ENCODE results near the gene ARHGAP32.

Gene ARHGAP32

GRCh38 chr11:129192150-129192549 lies at the start of gene ARHGAP32:
TSS of gene ARHGAP32 (minus strand) at chr11:129192325. CDS start at chr11:129192198, 127 bp downstream.
- in situ Hi-C loops (cut with MboI; ENCODE audit: low sequenced_read_pairs): no loop called here

GRCh38 chr11:129239207-129239606 lies 47.1 kb upstream of the ARHGAP32 start:
- in situ Hi-C loops (cut with MboI; ENCODE audit: low sequenced_read_pairs): no loop called here

DNA sequence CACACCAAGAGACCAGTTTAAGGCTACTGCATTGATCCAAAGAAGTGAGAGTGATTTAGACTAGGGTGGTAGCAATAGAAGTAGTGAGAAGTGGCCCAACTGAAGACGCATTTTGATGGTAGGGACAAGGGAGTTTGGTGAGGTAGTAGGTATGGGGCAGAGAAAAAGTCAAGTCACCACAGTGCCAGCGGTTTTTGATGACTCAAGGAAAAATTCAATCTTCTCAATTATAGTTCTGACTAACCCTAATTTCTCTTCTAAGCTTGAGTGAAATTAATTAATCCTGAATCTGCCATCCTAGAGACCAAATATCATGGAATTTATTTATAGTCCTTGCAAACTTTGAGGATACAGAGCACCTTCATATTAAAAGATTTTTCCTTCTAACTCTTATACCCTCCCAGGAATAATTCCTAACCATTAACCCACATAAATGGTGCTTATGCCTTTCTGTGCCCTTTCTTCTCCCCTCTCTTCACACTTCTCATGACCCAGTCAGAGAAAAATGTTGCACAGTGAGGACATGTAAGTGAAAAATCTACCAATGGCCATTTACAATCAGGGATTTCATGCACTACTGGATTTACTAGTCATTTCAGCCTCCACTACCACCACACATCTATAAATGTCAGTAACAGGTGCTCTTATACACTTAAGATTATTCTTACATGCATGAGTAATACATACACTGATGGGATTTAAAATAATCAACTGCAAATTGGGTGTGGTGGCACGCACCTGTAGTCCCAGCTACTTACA lies 45.9 kb upstream of the ARHGAP32 start:
- in situ Hi-C loops (cut with MboI; ENCODE audit: low sequenced_read_pairs): no loop called here

DNA sequence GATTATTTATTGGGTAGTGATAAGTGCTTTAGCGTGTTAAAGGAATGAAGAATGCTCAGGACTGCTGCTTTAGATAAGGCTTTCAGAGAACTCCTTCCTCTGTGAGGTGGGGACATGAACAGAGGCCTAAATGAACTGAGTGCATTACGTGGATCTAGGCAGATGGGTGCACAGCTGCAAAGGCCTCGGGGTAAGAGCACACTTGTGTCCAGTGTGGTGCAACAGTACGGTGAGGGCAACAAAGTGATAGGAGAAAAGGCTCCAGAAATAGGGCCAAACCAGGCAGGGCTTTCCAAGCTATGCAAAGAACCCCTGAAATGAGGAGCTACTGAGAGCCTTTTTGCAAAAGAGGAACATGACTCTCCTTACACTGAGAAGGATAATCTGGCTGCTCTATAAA lies 45.3 kb upstream of the ARHGAP32 start:
- in situ Hi-C loops (cut with MboI; ENCODE audit: low sequenced_read_pairs): no loop called here

GRCh38 chr11:129236850-129237249 lies 44.7 kb upstream of the ARHGAP32 start:
- in situ Hi-C loops (cut with MboI; ENCODE audit: low sequenced_read_pairs): no loop called here

DNA sequence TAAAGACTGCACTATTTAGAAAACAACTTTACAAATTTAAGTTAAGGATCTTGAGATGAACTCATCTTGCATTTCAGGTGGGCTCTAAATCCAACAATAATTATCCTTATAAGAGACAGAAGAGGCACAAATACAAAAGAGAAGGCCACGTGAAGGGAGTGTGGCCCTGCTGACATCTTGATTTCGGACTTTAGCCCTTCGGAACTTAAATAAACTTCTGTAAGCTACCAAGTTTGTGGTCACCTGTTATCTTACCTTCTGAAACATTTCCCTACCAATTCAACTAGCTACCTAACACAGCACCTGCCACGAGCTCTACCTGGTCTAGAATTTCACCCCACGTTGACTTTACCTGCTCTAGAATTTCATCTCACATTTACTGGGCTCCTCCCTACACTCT lies 42.9 kb upstream of the ARHGAP32 start:
- in situ Hi-C loops (cut with MboI; ENCODE audit: low sequenced_read_pairs): no loop called here

DNA sequence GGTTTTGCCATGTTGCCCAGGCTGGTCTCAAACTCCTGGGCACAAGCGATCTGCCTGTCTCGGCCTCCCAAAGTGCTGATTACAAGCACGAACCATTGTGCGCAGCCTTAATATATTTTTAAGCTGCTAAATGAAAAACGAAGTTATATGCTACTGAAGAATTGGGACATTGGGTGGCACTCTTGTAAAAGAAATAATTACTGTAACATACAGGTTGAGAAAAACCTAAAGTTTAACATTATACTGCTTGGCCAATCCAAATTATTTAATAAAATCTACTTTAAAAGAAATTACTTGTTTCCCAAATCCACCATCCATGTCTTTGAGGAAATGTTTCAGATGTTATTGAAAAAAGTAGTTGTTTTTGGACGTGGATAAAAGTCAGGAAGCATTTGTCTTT lies 37.9 kb upstream of the ARHGAP32 start:
- in situ Hi-C loops (cut with MboI; ENCODE audit: low sequenced_read_pairs): no loop called here

GRCh38 chr11:129226207-129226798 lies 34.2 kb upstream of the ARHGAP32 start:
- in situ Hi-C loops (cut with MboI; ENCODE audit: low sequenced_read_pairs): no loop called here

DNA sequence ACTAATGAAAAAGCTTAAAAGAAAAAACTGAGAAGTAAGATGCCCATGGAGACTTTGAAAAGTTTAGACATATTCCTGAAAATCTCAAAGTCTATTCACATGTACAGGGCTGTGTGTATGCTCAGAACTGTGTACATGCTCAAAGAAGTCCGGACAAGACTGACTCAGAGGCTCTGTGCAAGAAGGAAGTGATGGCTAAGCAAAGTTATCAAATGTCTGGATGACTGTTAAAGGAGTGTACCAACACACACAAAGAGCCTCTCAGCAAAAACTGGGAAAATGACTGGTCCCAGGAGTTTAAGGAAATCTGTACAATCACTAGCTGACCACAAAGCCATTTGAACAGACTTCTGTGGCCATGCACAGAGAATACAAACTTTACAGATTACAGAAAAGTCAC lies 33.1 kb upstream of the ARHGAP32 start:
- in situ Hi-C loops (cut with MboI; ENCODE audit: low sequenced_read_pairs): no loop called here

- in situ Hi-C loops (cut with MboI; ENCODE audit: low sequenced_read_pairs): no loop called here
These were observed 32.4 kb upstream of the ARHGAP32 start for GRCh38 chr11:129224538-129224937.

- in situ Hi-C loops (cut with MboI; ENCODE audit: low sequenced_read_pairs): no loop called here
These were observed 31.6 kb upstream of the ARHGAP32 start for GRCh38 chr11:129223701-129224149.

- in situ Hi-C loops (cut with MboI; ENCODE audit: low sequenced_read_pairs): no loop called here
These were observed 31.1 kb upstream of the ARHGAP32 start for GRCh38 chr11:129223260-129223659.

GRCh38 chr11:129222158-129222557 lies 30.0 kb upstream of the ARHGAP32 start:
- in situ Hi-C loops (cut with MboI; ENCODE audit: low sequenced_read_pairs): no loop called here

- in situ Hi-C loops (cut with MboI; ENCODE audit: low sequenced_read_pairs): no loop called here
These were observed 23.6 kb upstream of the ARHGAP32 start for GRCh38 chr11:129215506-129216245.

- in situ Hi-C loops (cut with MboI; ENCODE audit: low sequenced_read_pairs): no loop called here
These were observed 22.7 kb upstream of the ARHGAP32 start for GRCh38 chr11:129214710-129215295.

DNA sequence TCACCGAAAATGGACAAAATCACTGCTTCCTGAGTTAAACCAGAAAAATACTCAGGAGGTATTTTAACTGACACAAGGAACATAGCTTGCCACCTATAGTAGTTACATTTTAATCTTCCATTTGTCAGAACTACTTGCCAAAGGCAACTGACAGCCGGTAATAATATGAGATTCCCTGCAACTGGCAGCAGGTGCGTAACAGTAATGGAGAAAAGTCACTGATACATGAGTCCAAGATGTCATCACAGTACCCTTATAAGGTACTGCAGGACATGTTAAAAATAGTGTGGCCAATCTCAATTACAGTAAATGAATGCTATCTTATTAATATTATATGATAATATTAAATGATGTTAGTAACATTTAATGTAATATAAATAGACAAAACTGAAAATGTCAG lies 21.1 kb upstream of the ARHGAP32 start:
- in situ Hi-C loops (cut with MboI; ENCODE audit: low sequenced_read_pairs): no loop called here

DNA sequence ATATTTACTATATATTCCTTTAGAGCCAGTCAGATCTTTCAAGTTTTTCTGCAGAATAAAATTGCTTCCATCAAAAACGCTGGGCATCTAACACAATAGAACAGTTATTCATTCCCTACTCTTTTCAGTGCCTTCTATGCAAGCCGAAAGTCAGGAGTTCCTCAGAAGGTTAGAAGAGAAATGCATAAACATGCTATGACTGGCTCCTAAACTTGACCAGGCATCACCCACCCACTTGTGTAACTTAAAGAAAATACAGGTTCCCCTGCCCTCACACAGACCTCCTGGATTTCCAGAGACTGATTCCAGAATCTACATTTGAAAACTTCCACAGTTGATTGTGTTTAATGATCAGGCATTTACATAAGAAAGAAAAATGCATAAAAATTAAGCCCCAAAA lies 19.3 kb upstream of the ARHGAP32 start:
- in situ Hi-C loops (cut with MboI; ENCODE audit: low sequenced_read_pairs): no loop called here

GRCh38 chr11:129210831-129211181 lies 18.7 kb upstream of the ARHGAP32 start:
- in situ Hi-C loops (cut with MboI; ENCODE audit: low sequenced_read_pairs): no loop called here

GRCh38 chr11:129209891-129210830 lies 18.0 kb upstream of the ARHGAP32 start:
- in situ Hi-C loops (cut with MboI; ENCODE audit: low sequenced_read_pairs): no loop called here

- in situ Hi-C loops (cut with MboI; ENCODE audit: low sequenced_read_pairs): no loop called here
These were observed 16.7 kb upstream of the ARHGAP32 start for GRCh38 chr11:129208863-129209262.
